ENCODE data around the gene NXF1. TPM values are rescaled to one million over a fixed set of nuclear protein-coding genes. Genes with fewer than 3 reads are reported as not detected.
A peak's percentile ranks its signal among the peaks of the same experiment; 100 is the strongest.

NXF1 gene
- total and polyA plus RNA-seq, 2 of the 8 experiments (the other 6 are each of a cell fraction or from before 2014, with no cell fraction given), result 48.1 to 49.8 TPM

- peaks cover 2 to 6% (median 4%) of the 10 kb centered on the region in 4 experiments; a peak in 4 of 7 replicates for H3K4me1 ChIP-seq (replicated peaks in 1 of 4; ENCODE audit: control insufficient read depth in 3 of 4, insufficient read depth in 4 of 4, low read length in 3 of 4)
- H4K8ac ChIP-seq (ENCODE audit: extremely low read depth, insufficient read depth, low read length), result no peak overlapping the region
- no peak overlapping the region for H2AK5ac ChIP-seq (ENCODE audit: low read depth, low read length)
- H2BK5ac ChIP-seq (ENCODE audit: low read depth, low read length), result no peak overlapping the region
- peak overlapping the region; percentile 79 to 100 (median 100); a peak in 6 of 7 replicates for H3K9ac ChIP-seq (replicated peaks in 1 of 4; ENCODE audit: extremely low read depth in 1 of 4, low read depth in 3 of 4, low read length in 3 of 4)
- FAIRE-seq (no peak), DNase-seq (ENCODE audit: low read depth in 1 of 2, low spot score in 2 of 2) (no peak)
- H2BK12ac ChIP-seq (ENCODE audit: low read depth, low read length), result no peak overlapping the region
- POLR2A ChIA-PET (ENCODE audit: partially characterized antibody), result interaction anchor here (0.9 to 20.0 kb wide), 29 partner anchors 9 to 244 kb away, joined by 3 to 2104 read pairs (median 7); partner anchors contain the start of genes BSCL2, C11orf98, CHRM1 and CSKMT
- H3K27me3 ChIP-seq (replicated peaks in 1 of 4; ENCODE audit: control insufficient read depth in 3 of 4, extremely low read depth in 1 of 4, insufficient read depth in 3 of 4, low read length in 3 of 4), result no peaks in the 10 kb centered on the region
- no peak overlapping the region for H2BK20ac ChIP-seq (ENCODE audit: low read length)
- no peak overlapping the region for H3K18ac ChIP-seq (ENCODE audit: extremely low read depth, low read length)
- peak overlapping the region; percentile 84 to 95 for H3K4me2 ChIP-seq (ENCODE audit: insufficient read depth in 1 of 2, low read depth in 2 of 2, low read length in 2 of 2)
- no peak overlapping the region for H3K4ac ChIP-seq (replicated peaks; ENCODE audit: insufficient read length, low read depth, low read length)
- H4K91ac ChIP-seq (replicated peaks; ENCODE audit: insufficient read length, low read length), result no peak overlapping the region
- no peak overlapping the region for H2BK120ac ChIP-seq (replicated peaks; ENCODE audit: low read depth, low read length)
- no peak overlapping the region for H3K14ac ChIP-seq (ENCODE audit: insufficient read length)
- H4K20me1 ChIP-seq (replicated peaks in 1 of 2; ENCODE audit: control insufficient read depth in 1 of 2, insufficient read depth in 2 of 2, low read length in 2 of 2), result peaks cover 4 to 28% of the 10 kb centered on the region in 2 experiments
- H3K23ac ChIP-seq (ENCODE audit: insufficient read length), result no peak overlapping the region
- no peak overlapping the region for H3K27ac ChIP-seq (ENCODE audit: low read depth, low read length)
- H4K5ac ChIP-seq (ENCODE audit: insufficient read length, low read depth, low read length), result no peak overlapping the region
- peaks cover 5% of the 10 kb centered on the region; the same call in 1 of the 2 replicates for H3K79me1 ChIP-seq (ENCODE audit: low read depth, low read length)
- peaks cover 32 to 40% (median 37%) of the 10 kb centered on the region in 4 experiments for H3K36me3 ChIP-seq (ENCODE audit: control insufficient read depth in 2 of 4, insufficient read depth in 4 of 4, low read length in 3 of 4)
- no peak overlapping the region for H2AFZ ChIP-seq (ENCODE audit: low read length)
- no peak overlapping the region for H2BK15ac ChIP-seq (ENCODE audit: low read length)
- CTCF ChIA-PET (ENCODE audit: partially characterized antibody), result interaction anchor here (0.7 to 3.6 kb wide), 3 partner anchors 29 to 65 kb away, joined by 3 to 9 read pairs (median 3); partner anchors contain the start of gene TMEM179B
- H3K79me2 ChIP-seq (ENCODE audit: control insufficient read depth in 1 of 2, insufficient read depth in 2 of 2, low read length in 2 of 2), result peaks cover 40 to 52% of the 10 kb centered on the region in 2 experiments
- no peak overlapping the region for H3K56ac ChIP-seq (replicated peaks; ENCODE audit: insufficient read length, low read depth, low read length)
- H3K9me3 ChIP-seq (ENCODE audit: insufficient read depth in 2 of 2, low read depth in 1 of 2, low read length in 1 of 2), result no peaks in the 10 kb centered on the region
- H3K4me3 ChIP-seq (ENCODE audit: extremely low read depth in 1 of 4, insufficient read depth in 2 of 4, low read depth in 3 of 4, low read length in 4 of 4), result peak overlapping the region; percentile 74 to 100 (median 90); a peak in 7 of 8 replicates
- H3K23me2 ChIP-seq (ENCODE audit: low read depth, low read length), result peaks cover 11% of the 10 kb centered on the region
- TF ChIP-seq TBP (IDR thresholded peaks at IDR 0.05; ENCODE audit: low read depth, low read length), result no peak
- no peak for TF ChIP-seq TCF12 (IDR thresholded peaks at IDR 0.05; ENCODE audit: low read depth, low read length)
- no peak for TF ChIP-seq RNF2 (IDR thresholded peaks at IDR 0.05; ENCODE audit: borderline replicate concordance, low read depth, low read length, missing control alignments, poor library complexity, severe bottlenecking)
- TF ChIP-seq TAF1 (IDR thresholded peaks at IDR 0.05; ENCODE audit: low read depth, low read length), result no peak
- TF ChIP-seq TEAD4 (IDR thresholded peaks at IDR 0.05; ENCODE audit: low read depth, low read length), result no peak
- TF ChIP-seq RAD21 (IDR thresholded peaks at IDR 0.05 in 1 of 2, conservative IDR thresholded peaks at IDR 0.05 in 1 of 2; ENCODE audit: low read depth in 2 of 2, low read length in 2 of 2), result no peak
- TF ChIP-seq ASH2L (IDR thresholded peaks at IDR 0.05; ENCODE audit: low read length), result no peak
- TF ChIP-seq TAF7 (optimal IDR thresholded peaks at IDR 0.05; ENCODE audit: borderline replicate concordance, low read depth, low read length), result peak; percentile 71
Observed at GRCh38 chr11:62852523-62853188, 47.4 kb upstream of the NXF1 start.

Data from H1 (cell line).